HUDEP-2 (cell line): ENCODE results near the gene SFN.
A peak's percentile ranks its signal among the peaks of the same experiment; 100 is the strongest.
"Not testable (repeated sequence)": the region's sequence is repeated elsewhere in the genome, so short reads cannot be mapped to it uniquely, and the experiment has no call there.

Experiments
- DNase-seq, 76 experiments: peaks; one replicate each; lab custom pipeline; 2025; ENCODE audit not compliant: unreplicated experiment in 76 of 76; lab: John Stamatoyannopoulos, UW

SFN gene

DNA sequence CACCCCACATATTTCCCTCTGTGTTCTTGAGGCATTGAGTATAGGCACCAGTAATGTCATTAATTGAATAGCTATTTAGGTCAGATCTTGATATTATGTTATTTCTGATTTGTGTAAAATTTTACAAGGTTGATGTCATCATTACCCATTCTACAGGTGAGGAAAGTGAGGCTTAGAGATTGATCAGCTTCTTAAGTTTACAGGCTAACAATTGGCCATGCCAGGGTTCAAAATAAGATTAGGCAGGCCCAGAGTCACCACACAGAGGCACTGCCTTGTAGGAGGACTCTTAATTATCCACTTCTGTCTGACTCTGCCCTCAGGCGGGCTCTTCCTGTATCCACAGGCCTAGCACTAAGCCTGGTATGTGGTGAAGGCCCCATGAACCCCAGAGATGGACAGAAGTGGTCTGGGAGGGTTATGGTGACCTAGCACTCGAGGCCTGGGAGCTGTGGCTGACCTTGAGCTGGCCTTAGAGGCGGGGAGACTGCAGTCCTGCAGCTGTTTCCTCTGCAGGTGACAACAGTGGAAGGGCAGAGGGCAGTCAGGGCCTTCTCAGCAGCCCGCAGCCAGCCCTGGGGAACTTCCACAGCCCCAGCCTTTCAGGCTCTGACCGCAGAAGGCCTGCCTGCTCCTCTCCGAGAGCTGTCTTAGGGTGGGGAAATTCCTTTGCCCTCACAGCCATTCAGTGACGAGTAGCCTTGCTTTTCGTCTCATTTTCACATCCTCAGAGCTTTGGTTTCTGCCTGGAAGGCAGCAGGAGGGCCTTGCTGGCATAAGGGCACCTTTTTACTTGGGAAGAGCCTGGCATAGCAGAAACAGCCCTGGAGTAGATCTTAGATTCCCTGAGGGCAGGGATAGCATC, 24.2 kb upstream of the SFN start:
- DNase-seq = no peak

DNA sequence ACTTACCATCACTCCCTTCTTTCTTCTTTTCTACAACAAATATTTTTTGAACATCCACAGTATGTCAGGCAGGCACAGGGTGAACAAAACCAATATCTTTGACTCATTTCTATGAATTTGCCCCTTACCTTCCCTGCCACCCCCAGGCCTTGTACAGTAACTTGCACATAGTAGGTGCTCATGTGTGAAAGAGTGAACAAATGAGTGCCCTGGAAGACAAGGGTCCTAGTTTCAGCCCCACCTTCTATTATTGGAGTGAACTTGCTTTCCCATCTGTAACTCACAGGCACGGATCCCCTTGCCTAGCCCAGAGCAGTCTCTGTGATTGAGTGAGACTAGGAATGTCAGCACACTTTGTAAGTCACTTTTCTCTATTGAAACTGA, 23.6 kb upstream of the SFN start:
- no peak for DNase-seq

DNA sequence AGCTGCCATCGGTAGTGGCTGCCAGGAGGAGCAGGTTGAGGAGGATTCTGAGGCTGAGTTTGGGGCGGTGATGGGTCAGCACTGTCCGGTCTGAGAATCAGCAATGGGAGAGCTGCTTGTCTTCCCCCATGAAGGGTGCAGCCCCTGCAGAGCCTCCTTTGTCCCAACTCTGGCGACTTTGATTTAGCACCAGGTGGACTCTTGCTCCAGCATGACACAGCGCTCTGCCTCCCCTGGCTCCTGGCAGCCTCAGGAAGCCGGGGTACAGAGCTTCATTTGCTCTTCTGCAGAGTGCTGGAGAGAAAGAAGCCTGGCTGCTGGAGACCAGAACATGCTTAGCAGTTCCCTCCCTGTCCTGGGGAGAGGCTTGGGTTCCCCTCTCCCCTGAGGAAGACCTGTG, 23.2 kb upstream of the SFN start:
- no peak for DNase-seq

DNA sequence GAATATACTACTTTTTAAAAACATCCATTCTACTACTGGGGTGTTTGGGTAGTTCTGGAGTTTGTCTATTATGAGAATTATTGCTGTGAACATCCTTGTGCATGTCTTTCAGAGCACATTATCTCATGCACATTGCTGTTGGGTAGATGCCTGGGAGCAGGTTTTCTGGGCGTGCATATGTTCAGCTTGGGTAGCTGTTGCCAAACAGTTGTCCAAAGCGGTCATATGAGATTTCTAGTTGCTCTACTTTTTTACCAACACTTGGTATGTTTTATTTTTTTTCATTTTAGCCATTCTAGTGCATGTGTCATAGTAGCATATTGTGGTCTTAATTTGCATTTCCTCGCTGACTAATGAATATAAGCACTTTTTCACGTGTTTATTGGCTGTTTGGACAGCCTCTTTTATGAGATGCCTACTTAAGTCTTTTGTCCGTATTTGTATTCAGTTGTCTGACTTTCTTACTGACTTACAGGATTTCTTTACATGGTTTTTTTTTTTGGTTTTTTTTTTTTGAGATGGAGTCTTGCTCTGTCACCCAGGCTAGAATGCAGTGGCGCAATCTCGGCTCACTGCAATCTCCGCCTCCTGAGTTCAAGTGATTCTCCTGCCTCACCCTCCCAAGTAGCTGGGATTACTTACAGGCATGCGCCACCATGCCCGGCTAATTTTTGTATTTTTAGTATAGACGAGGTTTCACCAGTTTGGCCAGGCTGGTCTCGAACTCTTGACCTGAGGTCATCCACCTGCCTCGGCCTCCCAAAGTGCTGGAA, 18.3 kb upstream of the SFN start:
- DNase-seq = no peak

DNA sequence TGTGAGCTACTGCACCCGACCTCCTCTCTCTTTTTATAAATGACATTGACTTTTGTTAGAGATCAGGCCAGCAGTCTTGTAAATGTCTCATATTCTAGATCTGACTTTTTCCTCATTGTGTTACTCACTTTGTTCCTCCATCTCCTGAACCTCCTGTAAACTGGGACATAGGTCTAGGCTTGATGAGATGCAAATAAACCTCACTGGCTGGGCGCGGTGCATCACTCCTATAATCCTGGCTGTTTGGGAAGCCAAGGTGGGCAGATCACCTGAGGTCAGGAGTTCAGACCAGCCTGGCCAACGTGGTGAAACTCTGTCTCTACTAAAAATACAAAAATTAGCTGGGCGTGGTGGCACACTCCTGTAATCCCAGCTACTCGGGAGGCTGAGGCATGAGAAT, 15.1 kb upstream of the SFN start:
- not testable (repeated sequence) for DNase-seq

DNA sequence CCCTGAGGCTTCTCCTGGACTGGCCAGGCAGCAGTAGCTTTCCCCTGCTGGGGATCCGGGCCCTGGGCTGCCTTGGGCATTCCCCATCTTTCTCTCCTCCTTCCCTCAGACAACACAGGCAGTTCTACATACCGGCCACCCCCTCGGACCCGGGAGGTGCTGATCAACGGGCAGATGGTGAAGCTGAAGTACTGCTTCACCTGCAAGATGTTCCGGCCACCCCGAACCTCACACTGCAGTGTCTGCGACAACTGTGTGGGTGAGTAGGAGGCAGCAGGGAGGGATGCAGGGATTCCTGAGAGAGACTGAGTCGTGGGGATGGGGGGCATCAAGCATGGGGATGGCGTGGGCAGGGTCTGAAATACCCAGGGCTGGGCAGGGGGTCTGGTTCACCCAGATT, 14.4 kb upstream of the SFN start:
- no peak for DNase-seq

DNA sequence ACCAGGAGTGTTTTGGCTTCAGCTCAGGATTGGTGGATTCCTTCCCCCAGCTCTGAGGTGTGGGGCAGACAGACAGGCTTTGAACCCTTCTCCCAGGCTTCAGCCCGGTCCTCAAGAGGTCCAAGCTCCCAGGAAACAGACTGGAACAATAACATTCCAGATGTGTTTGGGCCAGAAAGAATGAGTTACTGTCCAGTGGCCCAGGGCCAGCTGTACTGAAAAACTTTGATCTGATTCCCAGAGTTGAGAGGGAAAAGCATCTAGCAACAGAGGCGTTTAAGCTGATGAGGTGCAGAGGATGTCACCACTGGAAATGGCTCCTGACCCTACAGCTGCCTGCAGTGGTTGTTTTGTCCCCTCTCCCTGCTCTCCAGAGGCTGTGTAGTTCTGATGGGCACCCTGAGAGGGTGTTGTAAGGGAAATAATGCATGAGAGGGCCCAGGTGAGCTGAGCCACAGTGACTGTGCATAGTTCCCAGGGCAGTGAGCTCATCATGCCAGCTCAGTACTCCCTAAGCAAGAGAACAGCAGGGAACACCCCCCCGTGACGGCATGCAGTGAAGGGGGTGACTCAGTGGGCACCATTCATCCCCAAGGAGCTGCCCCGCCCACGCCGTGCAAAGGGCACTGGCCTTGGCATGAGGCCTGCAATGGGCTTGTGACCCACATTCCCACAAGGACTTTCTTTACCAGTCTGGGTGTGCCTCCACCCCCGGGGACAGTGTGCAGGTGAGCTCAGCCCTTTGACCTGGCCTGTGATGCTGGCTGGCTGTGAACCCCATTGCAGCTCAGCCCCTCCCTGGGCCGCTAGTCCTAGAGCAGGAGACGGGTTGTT, 13.8 kb upstream of the SFN start:
- DNase-seq = no peak

DNA sequence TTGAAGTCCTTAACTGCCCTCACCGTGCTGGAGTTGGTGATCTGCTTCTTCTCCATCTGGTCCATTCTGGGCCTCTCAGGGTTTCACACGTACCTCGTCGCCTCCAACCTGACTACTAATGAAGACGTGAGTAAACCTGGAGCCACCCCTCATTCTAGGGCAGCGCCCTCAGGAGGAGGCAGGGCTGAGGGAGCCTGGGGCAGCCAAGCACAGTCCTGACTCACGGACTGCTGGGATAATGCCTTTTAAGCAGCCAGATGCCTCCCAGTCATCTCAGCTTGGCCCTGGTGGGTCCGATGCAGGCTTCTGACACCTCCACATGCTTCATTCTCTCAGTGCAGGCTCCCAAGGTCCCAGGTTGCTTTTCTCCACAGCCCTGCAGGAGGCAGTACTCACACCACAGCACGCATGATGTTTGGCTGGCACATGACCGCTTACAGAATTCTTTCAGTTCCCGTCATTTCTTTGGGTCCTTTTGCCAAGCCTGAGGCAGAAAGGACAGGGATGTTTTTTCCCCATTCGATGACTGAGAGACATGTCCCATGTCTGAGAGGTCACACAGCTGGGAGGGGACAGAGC, 11.8 kb upstream of the SFN start:
- no peak for DNase-seq

DNA sequence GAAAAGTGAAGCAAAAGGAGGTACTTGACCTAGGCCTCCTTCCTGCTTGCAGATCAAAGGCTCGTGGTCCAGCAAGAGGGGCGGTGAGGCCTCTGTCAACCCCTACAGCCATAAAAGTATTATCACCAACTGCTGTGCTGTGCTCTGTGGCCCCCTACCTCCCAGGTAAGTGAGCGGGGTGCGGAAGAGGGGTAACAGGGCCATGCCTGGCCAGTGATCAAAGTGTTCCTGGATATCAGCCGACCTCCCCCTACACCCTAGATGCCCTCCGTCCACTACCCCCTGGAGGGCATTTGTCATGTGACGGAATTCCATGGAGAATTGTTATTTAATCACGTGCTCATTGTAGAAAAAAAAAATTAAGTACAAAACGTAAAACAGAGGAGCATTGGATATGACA, 10.2 kb upstream of the SFN start:
- DNase-seq = no peak

DNA sequence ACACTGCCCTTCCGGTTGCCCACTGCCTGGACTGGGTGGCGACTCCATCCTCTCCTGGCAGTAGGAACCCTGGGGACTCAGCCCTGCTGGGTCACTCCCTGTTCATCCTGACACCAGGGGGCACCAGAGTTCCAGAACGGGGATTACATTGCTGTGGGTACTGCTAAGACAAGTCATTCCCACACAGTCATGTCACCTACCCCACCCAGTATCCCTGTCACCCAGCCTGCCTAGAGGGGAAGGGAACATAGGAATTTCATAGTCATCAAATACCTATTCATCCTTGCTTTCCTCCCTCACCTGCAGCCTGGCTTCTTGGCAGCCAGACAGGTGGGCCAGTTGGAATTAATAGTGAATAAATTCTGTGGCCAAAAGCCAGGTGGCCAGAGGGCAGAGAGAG, 9.8 kb upstream of the SFN start:
- peak in 74 of 76 experiments; percentile 9 to 91 (median 70) for DNase-seq

DNA sequence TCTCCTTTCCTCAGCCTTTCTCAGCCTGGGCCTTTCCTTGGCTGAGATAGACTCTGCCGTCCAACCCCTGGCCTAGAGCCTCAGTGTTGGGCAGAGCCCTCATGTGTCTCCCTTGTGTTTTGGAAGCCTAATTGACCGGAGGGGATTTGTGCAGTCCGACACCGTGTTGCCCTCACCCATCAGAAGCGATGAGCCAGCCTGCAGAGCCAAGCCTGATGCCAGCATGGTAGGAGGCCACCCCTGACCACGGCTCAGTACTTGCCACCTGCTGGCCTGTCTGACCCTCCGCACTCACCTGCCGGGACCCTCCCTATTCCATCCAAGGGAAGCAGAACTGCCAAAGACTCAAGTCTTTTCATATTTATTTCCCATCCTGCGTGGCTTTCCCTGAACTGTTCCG, 9.3 kb upstream of the SFN start:
- DNase-seq = no peak

DNA sequence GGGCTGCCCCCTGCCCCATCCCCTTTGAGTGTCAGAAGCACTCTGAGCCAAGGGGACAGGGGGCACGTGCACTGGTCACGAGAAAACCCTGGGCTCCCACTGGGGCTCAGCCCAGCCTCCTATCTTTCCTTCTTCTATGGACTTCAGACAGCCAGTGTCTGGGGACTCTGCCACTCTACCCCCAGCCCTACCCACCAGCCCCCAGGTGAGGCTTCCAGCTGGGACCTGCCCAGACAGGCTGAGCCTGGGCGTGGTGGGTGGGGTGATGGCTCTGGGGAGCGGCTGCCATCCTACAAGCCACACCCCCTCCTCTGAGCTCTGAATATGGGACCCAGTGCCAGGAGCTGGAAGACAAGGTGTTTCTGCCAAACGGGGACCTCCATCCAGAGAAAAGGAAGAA, 8.0 kb upstream of the SFN start:
- peak in 26 of 76 experiments; percentile 2 to 35 (median 18) for DNase-seq

DNA sequence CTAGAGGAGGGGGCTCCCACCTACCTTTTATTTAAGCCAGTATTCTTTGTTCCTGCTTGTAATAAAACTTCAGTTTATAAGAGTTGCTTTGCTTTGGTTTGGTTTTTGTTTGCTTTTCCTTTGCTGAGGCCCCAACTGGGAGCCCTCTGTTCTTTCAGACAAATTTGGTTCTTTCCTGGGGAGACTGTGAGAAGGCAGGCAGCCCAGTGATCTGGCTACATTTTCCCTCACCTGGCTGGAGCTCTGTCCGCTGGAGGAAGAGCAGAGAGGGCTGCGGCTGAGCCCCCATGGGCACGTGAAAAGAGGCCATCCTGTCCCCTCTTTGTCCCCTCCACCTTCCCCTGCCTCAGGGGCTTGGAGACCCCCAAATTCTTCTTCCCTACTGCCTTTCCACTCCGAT, 7.3 kb upstream of the SFN start:
- DNase-seq = no peak

DNA sequence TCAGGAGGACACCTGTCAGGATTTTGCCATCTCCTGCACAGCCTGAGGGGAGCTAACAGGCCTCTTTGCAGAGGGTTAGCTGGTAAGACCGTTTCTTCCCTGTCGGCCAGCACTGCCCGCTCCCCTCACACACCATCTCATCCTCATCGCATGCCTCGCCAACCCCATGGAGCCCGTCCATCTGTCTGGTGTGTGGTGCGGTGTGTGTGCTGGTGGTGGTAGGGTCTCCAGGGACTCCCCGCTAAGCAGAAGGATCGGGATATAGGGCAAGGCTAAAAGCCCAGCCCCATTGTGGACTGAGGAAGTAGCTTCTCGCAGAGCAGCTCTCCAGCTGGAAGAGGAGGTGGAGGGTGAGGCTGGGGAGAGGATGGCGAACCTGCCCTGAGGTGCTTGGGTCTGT, 6.8 kb upstream of the SFN start:
- no peak for DNase-seq

DNA sequence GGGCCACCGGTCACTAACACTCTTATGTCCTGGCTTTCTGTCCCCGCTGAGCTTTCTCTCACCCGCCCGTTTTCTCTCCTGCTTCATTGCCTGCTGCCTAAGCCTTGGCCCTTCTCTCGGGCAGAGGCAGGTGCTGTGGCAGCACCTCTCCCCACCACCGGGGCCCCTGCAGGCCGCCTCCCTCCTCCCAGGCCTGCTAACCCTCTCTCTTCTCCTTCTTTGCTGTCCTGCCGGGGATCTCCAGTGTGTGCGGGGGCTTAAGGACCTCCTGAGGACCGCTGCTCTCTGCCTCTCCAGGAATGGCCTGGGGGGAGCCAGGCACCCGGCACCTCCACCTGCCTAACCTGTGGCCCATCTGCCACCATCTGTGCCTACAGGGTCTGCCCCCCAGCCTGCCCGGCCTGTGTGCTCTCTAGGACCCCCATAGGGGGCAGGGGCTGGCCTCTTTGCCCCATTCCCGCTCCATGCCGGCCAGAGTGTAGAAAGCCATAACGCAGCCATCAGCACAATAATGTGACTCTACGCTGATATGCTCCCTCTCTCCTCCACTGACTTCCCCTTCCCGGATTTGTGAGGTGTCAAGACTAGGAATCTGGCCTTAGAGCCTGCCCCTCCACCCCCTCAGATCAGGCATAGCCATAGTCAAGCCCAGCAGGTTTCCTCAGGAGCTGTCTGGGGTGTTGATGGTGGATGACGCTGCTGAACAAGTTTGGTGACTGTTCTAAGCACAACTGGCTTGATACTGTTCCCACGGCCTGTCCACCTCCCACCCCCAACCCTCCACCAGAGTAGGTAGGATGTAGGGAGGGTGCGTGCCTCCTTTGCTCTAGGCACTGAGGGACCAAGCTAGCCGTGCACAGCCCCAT, 6.1 kb upstream of the SFN start:
- no peak for DNase-seq

DNA sequence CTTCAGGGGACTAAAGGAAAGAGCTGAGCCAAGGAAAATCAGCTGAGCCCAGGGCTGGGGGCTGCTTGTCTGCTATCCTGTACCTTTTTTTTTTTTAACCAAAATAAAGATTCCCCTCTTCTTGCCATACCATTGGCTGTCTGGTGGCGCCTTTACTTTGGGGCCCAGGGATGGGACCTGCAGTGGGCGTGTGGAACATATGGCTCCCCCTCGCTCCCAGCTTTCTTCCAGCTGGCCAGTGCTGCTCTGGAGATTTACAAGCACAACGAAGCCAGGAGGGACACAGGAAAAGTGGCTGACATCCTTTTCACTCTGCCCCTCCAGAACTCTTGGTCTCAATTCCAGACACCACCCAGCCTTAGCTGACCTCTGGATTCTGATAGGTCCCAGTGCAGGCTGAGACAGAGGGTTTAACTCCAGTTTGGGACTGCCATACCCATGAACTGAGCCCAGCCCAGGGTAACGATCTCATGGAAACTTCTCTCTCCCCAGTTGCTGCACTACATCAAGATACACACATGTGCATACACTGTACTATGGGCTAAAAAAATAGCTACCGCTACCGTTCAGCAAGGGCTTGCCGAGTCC, 5.4 kb upstream of the SFN start:
- DNase-seq = no peak

DNA sequence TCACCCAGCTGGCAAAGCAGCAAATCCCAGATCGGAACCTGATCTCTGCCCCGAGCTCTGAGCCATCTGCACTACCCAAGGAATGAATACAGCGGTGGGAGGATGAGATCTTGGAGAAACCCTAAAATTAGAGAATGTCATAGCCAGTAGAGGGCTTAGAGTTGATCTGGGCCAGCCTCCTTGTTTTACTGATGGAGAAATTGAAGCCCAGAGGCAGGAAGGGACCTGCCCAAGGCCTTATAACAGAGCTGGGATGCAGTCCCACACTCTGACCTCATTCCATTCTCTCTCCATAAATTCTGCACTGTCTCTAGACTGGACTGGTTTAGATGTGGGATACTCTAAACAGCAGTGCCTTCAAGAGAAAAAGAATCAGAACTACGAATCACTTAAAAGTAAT, 4.8 kb upstream of the SFN start:
- no peak for DNase-seq

DNA sequence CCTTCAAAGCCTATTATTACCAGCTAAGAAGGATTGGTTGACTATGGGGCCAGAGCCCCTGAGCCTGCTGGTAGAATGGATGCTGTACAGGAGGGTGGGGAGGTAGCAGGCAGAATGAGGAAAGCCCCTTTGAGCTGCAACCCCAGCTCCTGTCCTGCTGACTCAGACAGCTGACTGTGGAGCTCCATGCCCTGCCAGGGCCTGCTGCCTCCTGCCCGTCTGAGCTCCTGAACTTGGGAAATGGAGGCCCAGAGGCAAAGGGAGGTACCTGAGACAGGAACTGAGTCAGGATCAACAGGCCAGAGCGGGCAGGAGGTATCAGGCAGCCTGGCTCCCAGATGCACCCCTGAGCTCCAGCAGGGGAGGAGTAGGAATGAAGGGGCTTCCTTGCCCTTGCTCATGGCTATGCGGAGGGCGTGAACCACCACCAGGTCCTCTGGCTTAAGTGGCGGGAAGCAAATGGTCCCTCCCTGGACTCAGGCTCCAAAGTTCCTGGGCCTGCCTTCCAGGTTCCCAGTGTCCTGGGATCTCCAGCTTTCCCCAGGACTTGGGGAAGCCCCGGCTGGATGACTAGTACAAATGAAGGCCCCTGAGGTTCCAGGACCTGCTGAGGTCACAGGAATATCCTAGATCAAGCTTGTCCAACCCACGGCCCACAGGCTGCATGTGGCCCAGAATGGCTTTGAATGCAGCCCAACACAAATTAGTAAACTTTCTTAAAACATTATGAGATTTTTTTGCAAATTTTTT, 3.9 kb upstream of the SFN start:
- DNase-seq = no peak

DNA sequence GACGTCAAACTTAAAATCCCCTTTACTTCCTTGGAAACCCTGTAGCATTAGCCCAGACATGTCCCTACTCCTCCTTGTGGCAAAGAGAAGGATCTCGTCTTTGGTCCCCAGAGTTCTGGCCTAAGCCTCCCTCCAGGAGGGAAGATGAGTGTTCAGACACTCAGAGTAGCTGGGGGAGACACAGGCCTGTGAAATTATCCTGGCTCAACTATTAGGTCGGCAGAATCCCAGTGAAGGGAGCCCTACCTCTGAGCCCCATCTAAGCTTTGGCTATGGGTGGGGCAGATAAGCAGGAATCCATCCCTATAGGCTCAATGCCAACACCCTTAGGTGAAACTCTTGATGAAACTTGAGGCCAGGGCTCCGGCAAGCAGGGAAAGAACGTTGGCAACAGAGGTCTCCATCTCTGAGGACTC, 1.7 kb upstream of the SFN start:
- no peak for DNase-seq
